Measurements from ENCODE around the gene BHLHE41. TPM values are rescaled to one million over a fixed set of nuclear protein-coding genes. Genes with fewer than 3 reads are reported as not detected.

Gene BHLHE41
- polyA plus RNA-seq (ENCODE audit: insufficient read length), result 3.7 TPM

DNA sequence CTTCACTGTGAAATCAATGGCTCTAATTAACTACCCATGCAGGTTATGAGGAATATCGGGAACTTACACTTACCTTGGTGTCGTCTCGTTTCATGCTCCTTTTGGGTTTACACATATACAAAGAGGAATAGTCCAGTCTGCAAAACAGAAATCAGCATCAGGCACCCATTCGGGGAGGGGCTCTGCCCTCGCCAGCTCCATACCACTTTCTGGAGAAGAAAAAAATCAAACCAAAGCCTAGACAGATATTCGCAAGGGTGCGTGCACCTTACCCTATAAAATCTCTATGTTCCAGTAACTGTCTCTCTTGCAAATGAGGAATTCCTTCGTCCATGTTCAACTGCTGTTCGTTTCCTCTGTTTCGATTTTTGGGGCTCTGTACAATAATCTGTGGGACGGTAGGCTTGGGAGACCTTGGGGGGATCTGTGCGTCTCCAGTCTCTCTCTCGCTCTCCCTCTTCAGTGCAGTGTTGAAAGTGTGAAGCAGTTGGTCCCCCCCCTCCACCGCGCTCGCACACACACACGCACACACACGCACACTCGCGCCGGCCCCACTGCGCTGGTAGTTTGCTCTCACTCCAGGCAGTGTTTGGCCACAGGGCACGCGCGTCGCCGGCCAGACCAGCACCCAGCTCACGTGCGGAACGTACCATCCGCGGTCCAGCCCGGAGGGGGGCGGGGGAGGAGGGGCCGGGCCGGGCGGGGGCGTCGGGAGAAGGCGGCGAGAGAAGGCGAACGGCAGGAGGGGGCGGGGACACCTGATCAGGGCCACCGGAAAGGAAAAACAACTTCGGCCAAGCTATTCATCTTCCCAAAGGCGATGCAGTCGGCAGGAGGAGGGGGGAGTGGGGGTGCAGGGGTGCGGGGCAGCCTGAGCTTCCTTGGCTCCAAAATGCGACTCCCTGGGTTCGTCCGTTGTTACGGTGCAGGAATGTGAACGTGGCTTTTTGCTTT lies at the start of gene BHLHE41:
Gene BHLHE41 (minus strand): TSS at position 592 of the 954 bp plus-strand sequence. CDS start 258 bp downstream, at position 334.
- peak; percentile 63 for DNase-seq

DNA sequence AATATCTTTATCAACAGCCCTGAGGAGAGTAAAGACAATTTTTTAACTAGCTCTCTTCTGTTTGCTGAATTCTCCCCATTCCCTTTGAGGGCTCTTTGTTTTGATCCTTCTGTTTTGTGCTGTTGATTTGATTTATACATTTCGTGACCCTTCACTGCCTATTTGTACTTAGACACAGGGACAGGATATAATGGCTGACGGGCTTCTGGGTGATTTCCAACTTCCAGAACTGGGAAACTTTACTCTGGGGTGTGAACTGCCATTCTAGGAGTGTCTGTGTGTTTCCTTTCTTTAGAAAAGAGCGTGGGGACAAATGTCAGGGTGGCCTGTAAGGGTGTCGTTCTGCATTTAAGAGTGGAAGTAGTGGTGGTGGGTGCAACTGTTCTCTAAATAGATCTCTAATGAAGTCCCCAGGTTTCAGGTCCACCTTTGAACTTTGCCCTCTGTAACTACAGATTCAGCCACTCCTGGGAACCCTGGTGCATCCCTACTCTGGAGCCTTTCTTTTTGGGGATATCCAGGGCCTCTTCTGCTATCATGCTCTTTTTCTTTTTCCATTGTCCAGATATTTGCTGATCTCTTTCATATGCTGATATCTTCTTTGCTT lies 48.2 kb upstream of the BHLHE41 start:
- no peak for DNase-seq

DNA sequence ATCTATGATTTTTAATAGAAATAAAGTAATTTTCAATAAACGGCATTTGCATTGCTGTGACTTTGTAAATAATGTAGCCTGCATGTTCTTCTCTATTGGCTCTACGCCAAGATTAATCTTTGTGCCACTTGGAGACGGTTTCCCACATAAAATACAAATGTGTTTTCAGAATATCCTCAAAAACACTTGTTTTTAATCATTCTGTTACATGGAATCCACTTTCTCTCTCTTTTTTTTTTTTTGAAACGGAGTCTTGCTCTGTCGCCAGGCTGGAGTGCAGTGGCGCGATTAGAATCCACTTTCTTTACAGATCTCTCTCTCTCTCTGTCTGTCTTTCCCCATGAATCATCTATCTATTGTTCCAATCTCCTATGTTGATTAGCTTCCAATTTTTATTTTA lies 47.7 kb upstream of the BHLHE41 start:
- DNase-seq, result no peak

DNA sequence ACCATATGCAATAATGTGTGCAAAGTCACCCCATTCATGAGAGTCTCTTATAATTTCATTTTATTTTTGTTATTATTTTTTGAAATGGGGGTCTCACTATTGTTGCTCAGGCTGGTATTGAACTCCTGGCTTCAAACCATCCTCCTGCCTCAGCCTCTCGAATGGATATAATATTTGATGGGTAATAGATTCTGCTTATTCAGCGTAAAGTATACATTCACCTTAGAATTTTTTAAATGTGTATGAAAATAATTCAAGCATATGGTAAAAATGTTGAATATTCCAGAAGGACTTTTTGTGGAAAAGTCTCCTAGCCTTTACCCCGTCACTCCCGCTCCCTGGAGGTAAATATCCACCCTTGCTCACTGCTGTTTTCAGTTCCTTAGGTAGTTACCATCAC lies 47.2 kb upstream of the BHLHE41 start:
- DNase-seq, result no peak

DNA sequence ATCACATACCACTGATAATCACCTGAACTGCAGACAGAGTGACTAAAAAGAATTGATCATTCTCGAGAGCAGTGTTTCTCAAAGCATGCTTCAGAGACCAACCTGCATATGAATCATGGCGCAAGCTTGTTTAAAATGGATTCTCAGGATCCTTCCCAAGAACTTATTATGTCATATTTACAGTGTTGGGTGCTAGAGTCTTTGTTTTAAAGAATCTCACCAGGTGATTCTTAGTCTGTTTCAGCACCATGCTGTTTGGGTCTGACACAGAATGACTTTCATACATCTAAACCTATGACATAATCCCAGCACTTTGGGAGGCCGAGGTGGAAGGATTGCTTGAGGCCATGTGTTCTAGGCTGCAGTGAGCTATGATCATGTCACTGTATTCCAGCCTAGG lies 39.3 kb upstream of the BHLHE41 start:
- DNase-seq, result no peak

DNA sequence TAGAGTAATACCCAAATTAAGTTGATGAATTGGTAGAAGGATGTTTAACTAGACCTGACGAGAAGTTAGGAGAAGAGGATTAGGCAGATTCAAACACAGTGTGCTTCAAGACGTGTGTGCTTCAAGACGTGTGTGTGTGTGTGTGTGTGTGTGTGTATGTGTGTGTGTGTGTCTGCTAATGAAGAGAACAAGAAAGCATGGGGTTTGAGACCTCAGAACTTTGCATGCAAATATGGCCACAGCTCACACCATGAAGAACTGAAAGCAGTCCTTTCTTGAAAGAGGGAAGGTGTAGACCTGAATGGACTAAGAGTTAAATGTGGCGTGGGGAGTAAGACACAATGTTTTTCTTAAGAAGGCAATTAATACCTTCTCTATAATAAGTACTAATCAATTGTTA lies 38.1 kb upstream of the BHLHE41 start:
- no peak for DNase-seq

DNA sequence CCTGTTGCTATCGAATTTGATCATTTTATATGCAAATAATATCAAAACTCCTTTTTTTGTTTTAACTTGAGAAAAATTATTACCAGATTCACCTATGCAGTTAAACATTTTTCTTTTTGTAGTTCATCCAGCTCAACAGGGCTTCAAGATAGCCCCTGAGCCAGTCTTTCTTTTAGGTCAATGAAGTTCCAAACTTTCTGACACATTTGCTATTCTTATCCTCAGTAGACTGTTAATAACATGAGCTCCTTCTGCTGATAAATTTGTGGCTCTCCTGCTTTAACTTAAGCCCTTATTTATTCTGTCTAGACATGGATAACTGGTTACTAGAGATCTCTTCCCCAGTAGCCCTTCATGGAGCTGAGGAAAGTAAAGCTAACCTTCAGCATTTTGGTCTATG lies 37.3 kb upstream of the BHLHE41 start:
- no peak for DNase-seq

DNA sequence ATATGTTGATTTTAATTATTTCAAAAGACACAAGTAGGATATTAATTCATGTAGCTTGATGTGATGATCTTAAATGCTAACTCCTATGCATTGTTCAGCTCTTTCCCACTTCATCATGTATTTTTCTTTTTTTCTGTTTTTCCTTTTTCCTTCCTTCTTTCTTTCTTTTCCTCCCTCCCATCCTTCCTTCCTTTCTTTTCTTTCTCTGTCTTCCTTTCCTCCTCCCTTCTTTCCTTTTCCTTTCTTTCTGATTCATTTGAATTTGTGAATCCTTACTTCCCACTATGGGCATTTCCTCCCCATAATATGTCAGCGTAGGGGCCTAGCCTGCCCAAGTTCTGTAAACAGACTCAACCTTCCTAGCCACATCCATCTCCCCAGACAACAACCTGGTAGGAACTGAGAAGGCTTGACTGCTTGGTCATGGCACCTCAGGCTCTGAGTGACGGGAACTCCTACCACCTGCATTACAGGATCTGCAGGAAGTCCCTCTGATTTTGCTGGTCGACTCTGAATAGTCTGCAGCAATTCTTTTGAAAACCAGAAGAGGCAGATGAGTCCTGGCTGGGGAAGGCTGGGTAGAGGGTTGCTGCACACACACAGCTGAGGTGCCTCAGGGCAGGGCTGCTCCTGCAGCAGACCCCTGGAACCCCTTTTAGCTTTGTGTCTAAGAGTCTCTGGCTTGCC lies 33.4 kb upstream of the BHLHE41 start:
- no peak for DNase-seq

DNA sequence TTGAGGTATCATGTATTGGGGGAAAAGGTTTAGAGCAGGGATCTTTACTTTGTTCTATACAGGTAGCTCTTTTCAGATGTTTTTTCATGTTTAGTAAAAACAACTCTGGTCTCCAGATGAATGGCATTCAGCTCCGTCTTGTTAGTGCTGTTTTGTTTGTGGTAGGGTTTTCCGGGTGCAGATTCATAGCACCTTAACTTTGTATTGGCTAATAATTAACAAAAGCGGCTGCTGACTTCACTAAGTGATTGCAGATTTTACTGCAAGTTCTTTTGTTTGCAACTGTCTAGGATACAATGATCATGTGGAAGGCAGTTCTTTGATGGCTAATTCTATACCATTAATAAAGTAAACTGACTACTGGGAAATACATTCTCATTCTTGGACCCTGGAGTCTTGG lies 32.2 kb upstream of the BHLHE41 start:
- DNase-seq, result no peak

DNA sequence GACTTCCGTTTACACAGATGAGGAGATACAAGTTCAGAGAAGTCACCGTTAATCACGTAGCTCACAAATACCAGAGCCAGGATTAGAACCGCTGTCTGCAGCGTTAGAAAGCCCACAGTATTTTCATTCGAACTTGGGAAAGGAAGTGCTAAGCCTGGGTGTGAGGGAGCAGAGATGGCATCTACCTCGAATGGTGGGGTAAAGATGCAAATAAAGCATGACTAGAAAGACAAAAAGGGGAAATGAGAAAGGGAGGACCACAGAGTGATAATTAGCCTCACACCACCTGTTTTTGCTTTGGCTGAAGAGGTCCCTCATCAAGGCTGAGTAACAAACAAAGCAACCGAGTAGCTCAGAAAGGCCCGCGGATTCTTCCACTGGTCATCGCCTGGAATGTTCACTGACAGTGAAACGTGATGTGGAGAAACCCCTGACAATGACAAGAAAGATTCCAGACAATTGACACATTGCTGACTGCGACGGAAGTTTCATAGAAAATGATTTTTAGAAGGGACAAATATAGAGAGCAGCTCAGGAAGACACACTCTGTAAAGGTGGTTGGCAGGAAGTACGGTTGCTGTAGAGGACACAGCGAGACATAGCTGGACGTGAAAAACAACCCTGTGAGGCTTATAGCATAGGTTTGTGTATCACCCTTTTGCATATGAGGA lies 31.5 kb upstream of the BHLHE41 start:
- no peak for DNase-seq

DNA sequence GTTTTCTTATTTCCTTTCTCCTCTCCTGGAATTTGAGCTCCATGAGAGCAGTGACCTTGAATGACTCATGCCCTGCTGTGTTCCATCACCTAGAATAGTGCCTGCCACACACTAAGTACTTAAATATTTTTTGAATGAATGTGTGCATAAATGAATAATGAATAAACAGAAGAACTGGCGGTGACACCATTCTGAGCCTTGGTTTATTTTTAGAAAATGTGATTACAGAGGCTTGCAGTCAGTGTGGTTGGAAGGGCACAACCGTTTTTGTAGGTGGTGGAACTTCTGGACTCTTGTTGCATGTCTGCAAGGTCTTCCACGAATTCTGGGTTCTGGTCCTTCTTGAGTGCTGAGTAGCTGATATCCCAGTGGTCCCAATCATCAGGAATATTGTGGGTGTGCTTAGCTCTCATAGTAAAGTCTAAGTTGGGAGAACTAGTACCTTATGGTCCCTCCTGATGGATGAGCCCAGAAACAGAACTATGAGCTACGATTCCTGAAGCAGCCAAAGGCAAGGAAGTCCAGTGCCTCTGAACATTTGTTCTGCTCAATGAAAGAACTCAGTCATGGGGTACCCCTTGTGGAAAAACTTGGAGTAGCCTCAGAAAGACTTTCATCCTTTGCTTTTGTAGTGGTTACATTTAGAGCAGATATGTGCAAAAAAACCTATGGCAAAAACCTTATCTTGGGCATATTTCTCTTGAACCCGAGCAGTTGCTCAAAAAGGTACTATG lies 28.8 kb upstream of the BHLHE41 start:
- DNase-seq, result no peak

DNA sequence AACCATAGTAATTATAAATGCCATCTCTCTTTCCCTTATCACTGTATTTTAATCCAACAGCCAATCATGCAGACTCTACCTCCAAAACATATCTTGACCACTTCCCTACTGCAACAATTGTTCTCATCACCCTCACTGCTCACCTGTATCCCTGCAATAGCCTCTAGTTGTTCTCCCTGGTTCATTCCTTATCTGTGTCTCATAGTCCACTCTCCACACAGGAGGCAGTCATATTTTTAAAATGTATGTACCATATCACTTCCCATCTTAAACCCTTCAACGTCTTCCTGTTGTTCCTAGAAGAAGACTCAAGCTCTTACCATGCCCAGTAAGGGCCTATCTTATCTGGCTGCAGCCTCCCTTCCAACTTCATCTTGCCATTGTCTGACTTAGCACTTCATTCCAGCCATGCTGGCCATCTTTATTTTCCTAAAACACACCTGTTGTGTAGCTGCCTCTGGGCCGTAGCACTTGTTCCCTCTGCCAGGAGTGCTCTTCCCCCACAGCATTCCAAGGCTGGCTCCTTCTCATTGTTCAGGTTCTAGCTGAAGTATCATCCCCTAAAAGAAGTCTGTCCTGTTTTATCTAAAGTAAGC lies 27.8 kb upstream of the BHLHE41 start:
- DNase-seq, result no peak

DNA sequence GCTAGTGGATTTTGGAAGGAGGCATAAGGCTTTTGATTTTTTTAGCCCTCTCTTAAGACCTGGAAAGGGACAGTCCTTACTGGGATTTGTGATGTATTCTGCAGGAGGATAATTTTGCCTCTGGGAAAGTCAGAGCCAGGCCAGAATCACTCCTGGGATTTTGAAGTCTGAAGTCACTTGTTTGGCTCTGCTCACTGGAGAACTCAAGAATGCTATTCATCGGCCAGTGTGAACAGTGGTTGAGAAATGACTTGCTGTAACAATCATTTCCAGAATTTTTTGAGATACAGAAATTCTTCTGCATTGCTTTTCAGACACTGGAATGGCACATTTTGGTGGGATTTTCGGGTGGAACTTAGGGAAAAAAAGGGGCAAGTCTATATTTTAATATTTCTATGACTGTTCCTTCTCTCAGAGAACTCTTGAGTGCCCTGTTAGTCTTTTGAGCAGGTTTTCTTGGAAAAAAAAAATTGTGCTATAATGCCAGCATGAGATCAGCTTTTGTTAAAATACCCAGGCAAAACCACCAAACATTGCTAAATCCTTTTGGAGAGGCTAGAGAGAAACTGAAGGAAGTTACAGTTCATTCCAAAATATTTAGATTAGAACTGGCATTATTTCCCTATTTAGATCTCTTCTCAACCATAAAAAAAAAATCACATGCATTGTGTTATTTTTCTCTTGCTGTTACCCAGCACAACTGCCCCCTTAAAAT lies 26.1 kb upstream of the BHLHE41 start:
- DNase-seq, result peak; percentile 26

DNA sequence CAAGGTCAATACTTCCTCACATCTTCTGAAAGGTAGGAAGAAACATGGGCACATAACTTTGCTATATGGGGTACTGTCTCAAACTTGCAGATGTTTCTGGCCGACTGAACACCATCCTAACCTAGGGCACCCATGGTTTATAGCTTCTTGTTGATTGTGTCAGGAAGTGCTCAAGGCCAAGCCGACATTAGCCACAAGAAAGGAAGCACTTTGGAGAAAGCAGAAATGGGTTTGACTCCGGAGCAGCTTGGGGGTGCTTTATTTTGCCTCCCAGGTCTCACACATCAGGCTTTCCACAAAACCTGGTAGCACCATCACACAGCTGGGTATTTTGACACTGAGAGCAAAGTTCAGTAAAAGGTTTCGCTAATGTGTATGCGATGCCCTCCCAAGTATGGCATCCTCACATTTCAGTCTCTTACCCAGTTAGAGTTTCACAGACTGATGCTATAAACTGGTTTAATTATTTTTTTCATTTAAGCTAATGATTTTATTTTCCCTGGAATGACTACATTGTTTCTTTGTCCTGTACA lies 25.2 kb upstream of the BHLHE41 start:
- DNase-seq, result no peak

DNA sequence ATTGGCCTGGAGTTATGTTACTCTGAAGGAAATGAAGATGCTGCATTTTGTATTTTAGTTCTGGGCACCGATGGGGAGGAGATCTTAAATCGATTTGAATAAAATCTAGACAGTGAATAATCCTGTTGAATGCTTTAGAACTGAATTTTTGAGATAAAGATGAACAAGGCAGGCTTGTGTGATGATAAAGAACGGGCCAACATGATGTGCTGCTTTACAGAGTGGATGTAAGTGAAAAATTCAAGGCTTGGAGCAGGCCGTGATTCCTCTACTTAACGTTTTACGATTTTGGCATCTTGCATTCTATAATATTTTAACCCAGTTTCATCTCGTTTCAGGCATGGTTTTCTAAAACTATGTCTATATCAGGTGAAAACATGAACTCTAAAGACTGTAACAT lies 23.5 kb upstream of the BHLHE41 start:
- no peak for DNase-seq

DNA sequence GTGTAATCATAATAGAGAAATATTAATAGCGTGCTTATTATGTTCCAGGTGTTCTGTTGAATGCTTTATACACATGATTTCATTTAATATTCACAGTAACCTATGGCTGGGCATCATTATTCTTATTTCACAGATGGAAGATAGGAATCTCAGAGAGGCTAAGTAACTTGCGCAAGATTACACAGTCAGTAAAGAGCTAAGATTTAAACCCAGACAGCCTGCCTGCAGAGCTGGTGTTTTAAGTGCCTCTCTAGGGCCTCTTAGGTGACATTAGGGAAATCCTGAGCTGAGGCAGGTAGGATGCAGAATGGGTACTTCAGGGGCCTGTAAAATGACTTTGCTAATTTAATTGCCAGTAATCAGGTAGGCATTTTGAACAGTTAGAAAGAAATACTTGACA lies 18.5 kb upstream of the BHLHE41 start:
- DNase-seq, result no peak

DNA sequence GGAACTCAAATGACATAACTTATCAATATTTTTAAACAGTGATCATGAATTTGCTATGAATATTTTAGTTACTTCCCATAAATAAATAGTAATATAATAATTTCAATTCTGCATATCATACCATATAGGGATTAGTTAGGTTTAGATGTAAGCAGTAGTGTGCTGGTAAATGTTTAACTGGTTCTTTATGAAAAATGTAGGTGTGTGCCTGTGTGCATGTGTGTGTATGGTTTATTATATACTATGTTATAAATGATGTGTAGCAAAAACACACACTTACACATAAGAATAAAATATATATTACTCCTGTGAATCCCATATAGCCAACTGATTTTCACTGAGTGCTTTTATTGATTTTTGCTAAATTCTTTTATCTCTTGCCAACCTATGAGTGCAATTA lies 14.0 kb upstream of the BHLHE41 start:
- no peak for DNase-seq

DNA sequence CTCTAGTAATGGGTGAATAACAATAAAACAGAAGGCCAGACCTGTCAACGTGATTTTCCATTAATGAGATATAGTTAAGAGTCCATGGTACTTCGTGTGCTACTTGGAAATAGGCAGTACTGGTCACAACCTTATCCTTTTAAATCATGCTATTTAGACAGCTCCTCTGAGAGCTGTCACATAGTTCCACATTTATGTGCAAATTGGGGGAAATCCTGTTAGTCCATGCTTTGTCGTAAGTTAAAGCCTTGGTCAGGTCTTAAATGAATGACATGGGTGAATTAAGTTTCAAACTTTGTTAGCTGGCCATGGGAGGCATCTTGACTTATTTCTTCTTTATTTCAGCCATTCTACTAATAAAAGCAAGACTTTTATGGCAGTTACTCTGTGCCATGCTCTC lies 11.9 kb upstream of the BHLHE41 start:
- DNase-seq, result no peak

DNA sequence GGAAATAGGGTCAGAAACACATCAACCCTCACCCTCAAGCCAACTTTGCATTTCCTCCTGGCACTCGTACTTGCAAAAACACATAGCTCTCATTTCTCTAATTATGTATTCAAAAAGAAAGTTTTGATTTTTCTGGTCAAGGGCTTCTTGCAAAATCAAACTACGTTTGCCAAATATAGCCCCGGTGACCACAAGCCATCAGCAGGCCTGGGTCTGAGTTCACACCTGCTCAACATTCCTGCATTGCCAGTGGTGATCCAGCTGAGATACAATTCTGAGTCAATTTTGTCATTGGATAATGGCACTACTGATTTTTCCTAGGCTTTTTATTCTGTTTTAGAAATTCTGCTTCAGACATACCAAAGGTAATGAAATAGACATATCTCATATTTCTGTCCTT lies 10.7 kb upstream of the BHLHE41 start:
- DNase-seq, result no peak

DNA sequence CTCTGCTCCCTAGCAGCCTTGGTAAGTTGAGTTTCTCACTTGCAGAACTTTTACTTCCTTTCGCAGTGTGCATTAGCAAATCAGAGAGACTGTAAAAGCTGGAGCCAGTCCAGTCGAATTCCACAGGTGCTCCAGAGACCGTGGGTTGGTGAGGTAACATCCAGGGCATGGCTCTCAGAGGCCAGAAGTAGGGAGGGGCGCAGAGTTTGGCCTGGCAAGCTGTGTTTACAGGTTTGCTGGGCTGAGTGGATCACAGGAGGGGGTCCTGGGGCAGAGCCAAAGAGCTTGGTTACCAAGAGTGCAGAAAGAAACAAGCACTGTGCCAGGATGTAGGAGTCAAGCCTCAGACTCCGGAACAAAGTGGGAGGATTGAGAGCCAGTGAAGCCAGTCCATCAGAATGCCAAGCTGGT lies 10.2 kb upstream of the BHLHE41 start:
- DNase-seq, result no peak

DNA sequence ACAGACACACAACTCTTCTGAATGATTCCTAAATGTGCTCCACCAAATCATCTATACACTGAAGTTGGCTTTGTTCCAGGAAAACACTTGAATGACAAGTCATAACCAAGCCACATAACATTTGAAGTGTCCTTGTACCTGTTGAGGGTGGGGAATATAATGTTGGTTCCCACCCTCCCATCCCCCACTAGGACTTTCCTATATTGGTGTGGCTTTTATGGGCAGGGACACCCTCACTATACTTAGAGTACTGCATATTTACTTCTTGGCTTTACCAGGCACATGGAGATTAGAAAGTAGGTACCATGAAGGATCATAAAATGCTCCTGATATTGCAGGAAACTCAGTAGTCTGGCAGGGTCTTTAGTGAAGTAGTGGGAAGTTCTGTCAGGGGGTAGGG lies 9.7 kb upstream of the BHLHE41 start:
- DNase-seq, result no peak
